Astrocyte of the spinal cord (primary cell): Measurements from ENCODE around the gene TFE3.
"Not testable (repeated sequence)": the region's sequence is repeated elsewhere in the genome, so short reads cannot be mapped to it uniquely, and the experiment has no call there.

Experiments
- DNase-seq: peaks from one replicate; pipeline ENCODE4 v3.0.0; 2011; ENCODE audit warnings: low read depth, low spot score
- H3K4me3 ChIP-seq: 2 replicates; pipeline ENCODE4 v1.5.1; 2011; ENCODE audit warnings: low read depth, mild to moderate bottlenecking, low read length, moderate library complexity
- in situ Hi-C: cut with HindIII; loops from 2 replicates; pipeline ENCODE4 v1.10.0; 2017; ENCODE audit warnings: low sequenced_read_pairs
- TF ChIP-seq, protein P1 (sequence below): IDR thresholded peaks from 2 replicates; pipeline ENCODE4 v1.5.1; 2012; ENCODE audit warnings: low read depth, mild to moderate bottlenecking, low read length, inconsistent platforms

The TFE3 gene

DNA sequence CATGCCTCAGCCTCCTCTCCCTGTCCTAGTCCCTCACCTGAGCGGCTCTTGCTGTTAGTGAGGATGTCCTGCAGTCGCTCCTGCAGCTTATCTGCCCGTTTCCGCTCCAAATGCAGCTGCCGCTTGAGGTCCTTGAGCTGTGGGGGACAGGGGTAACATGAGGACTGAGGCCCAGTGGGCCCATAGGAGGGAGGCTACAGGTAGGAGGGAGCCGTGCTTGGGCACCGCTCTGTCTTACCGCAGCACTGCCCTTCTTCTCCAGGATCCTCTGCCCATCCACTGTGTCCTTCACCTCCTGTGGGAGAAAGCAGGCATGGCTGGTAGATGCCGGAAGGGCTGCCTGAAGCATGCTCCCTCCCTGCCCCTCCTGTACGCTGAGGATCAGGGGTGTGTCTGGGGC is 62.0 kb downstream of the TFE3 start:
- in situ Hi-C loops = no loop called here
- H3K4me3 ChIP-seq = no peak overlapping the region
- TF ChIP-seq, protein P1, sequence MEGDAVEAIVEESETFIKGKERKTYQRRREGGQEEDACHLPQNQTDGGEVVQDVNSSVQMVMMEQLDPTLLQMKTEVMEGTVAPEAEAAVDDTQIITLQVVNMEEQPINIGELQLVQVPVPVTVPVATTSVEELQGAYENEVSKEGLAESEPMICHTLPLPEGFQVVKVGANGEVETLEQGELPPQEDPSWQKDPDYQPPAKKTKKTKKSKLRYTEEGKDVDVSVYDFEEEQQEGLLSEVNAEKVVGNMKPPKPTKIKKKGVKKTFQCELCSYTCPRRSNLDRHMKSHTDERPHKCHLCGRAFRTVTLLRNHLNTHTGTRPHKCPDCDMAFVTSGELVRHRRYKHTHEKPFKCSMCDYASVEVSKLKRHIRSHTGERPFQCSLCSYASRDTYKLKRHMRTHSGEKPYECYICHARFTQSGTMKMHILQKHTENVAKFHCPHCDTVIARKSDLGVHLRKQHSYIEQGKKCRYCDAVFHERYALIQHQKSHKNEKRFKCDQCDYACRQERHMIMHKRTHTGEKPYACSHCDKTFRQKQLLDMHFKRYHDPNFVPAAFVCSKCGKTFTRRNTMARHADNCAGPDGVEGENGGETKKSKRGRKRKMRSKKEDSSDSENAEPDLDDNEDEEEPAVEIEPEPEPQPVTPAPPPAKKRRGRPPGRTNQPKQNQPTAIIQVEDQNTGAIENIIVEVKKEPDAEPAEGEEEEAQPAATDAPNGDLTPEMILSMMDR = no peak
- DNase-seq = no peak

DNA sequence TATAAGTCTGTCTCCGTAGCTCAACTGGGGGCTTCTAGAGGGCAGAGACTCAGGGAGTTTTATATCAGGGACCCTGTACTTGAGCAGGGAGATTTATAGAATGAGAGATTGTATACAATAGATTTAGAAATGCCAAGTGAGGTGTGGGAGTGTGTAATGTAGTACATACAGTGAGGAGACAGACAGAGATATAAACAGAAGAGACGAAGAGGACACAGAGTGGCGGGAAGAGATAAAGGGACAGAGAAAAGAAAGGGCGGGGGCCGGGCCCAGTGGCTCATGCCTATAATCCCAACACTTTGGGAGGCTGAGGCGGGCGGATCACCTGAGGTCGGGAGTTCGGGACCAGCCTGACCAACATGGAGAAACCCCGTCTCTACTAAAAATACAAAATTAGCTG is 62.8 kb downstream of the TFE3 start:
- in situ Hi-C loops, H3K4me3 ChIP-seq, DNase-seq: not testable (repeated sequence)
